Measurements from ENCODE around the gene FBXL22.

DNA sequence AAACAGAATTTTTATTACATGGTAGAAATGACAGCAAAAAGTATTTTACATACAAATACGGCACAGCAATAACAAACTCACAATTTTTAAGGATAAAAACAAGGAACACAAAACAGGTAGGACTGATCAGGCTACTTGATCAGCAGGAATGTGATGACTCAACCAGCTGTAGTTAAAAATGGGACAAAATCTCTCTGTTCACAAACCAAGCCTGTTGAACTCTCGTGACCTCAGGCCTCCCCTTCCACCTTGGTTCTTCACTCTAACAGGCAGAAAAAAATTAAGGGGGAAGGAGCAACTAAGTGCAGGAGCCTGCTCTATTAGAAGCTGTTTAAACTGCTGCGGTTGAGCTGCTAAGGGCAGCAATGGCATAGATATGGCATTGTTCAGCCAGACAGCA lies 18.7 kb downstream of the FBXL22 start:
- TF ChIP-seq POLR2AphosphoS5 (IDR thresholded peaks at IDR 0.05; ENCODE audit: low read depth, low read length) (no peak), TAF1 (IDR thresholded peaks at IDR 0.05; ENCODE audit: borderline replicate concordance, insufficient read depth, low read length) (no peak)

Measured in PFSK-1 (cell line).